Measurements from ENCODE around the gene ADGRA1. TPM values are rescaled to one million over a fixed set of nuclear protein-coding genes. Genes with fewer than 3 reads are reported as not detected.

ADGRA1 gene
- total RNA-seq, 4 donors from 2014 or later = not detected

GRCh38 chr10:133075346-133076137, 12.2 kb upstream of the ADGRA1 start:
- TF ChIP-seq CTCF (IDR thresholded peaks at IDR 0.05) (no peak), POLR2A (IDR thresholded peaks at IDR 0.05) (no peak)
- Histone ChIP-seq H3K27me3 (peaks cover 0 to 70% (median 0%) of the 10 kb centered on the region in 4 donors), H3K4me3 (no peak overlapping the region), H3K36me3 (no peaks in the 10 kb centered on the region), H3K4me1 (no peaks in the 10 kb centered on the region), H3K27ac (no peak overlapping the region), H3K9me3 (no peaks in the 10 kb centered on the region)
- no peak for DNase-seq
- intact Hi-C loops (cut with DNase I) = no loop called here
- WGBS, 2 donors = 75 to 80% methylated on average over 8 to 12 of the region's 25 CpGs

- Histone ChIP-seq H3K27me3 (peaks cover 0 to 72% (median 0%) of the 10 kb centered on the region in 4 donors), H3K9me3 (no peaks in the 10 kb centered on the region), H3K36me3 (no peaks in the 10 kb centered on the region), H3K4me1 (no peaks in the 10 kb centered on the region), H3K27ac (no peak overlapping the region), H3K4me3 (no peak overlapping the region)
- 81 to 84% methylated on average over 14 to 20 of the region's 30 CpGs for whole genome bisulfite sequencing, 2 donors
- TF ChIP-seq POLR2A (IDR thresholded peaks at IDR 0.05) = no peak
- TF ChIP-seq CTCF (IDR thresholded peaks at IDR 0.05) = no peak
- DNase-seq = no peak
- intact Hi-C loops (cut with DNase I) = no loop called here
These were observed 11.3 kb upstream of the ADGRA1 start for GRCh38 chr10:133076274-133077038.

DNA sequence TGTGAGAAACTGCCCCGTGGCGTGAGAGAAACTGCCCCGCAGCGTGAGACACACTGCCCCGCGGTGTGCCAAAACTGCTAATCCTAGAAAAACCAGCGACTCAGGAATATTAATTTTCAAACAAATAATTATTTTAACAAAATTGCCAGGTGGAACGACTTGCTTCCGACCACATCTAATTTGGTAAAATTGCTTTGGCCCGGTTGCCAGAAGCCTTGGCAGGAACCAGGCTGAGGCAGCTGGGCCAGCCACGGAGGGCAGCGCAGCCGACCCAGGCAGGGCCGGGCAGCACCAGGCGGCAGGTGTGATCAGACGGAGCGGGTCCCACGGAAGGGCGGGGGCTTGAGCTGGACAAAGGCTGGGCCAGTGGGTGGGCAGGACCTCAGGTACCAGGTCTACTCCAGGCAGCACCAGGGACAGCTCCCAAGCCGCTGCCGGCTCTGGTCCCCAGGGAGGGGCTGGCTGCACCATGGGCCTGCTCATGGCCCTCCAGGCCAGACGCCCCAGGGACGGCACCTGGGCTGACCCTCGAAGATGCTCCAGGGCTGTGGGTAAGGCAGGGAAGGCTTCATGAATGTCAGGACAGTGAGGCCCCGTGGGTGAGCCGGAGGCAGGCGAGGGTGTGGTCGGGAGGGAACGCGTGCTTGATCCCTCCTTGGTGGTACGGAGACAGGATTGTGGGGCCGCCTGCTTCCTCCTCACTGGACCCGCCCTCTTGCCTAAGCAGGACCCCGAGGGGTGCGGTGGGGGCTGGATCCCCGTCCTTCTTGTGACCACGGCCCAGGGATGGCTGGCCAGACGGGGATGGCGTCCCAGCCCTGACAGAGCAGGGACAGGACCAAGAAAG, 7.7 kb upstream of the ADGRA1 start:
- Histone ChIP-seq H3K4me1 (no peaks in the 10 kb centered on the region), H3K27me3 (peaks cover 0 to 74% (median 0%) of the 10 kb centered on the region in 4 donors), H3K27ac (no peak overlapping the region), H3K36me3 (no peaks in the 10 kb centered on the region), H3K4me3 (no peak overlapping the region), H3K9me3 (no peaks in the 10 kb centered on the region)
- intact Hi-C loops (cut with DNase I) = no loop called here
- WGBS, 2 donors = 57 to 87% methylated on average over 9 to 13 of the region's 39 CpGs
- TF ChIP-seq CTCF (IDR thresholded peaks at IDR 0.05) (no peak), POLR2A (IDR thresholded peaks at IDR 0.05) (no peak)
- no peak for DNase-seq

GRCh38 chr10:133080683-133081040, 7.1 kb upstream of the ADGRA1 start:
- no peak for TF ChIP-seq CTCF (IDR thresholded peaks at IDR 0.05)
- TF ChIP-seq POLR2A (IDR thresholded peaks at IDR 0.05) = no peak
- WGBS, 2 donors = 40 to 50% methylated on average over 2 of the region's 7 CpGs
- intact Hi-C loops (cut with DNase I) = no loop called here
- H3K27ac ChIP-seq = no peak overlapping the region
- DNase-seq = no peak
- H3K9me3 ChIP-seq = no peaks in the 10 kb centered on the region
- H3K4me3 ChIP-seq = no peak overlapping the region
- H3K4me1 ChIP-seq = no peaks in the 10 kb centered on the region
- H3K36me3 ChIP-seq = no peaks in the 10 kb centered on the region
- peaks cover 0 to 74% (median under 1%) of the 10 kb centered on the region in 4 donors for H3K27me3 ChIP-seq
